ENCODE measurements around the gene MYH14. TPM values are rescaled to one million over a fixed set of nuclear protein-coding genes. Genes with fewer than 3 reads are reported as not detected.
A peak's percentile ranks its signal among the peaks of the same experiment; 100 is the strongest.

The MYH14 gene
- total RNA-seq, 1 donor from 2014 or later: 1.6 TPM

- H3K4me3 Mint-ChIP-seq: no peak overlapping the region
- Histone ChIP-seq H3K36me3 (no peaks in the 10 kb centered on the region), H2AFZ (replicated peaks) (no peak overlapping the region), H3K9me3 (ENCODE audit: low read depth) (no peaks in the 10 kb centered on the region), H3K27ac (no peak overlapping the region), H3F3A (ENCODE audit: low read depth) (no peaks in the 10 kb centered on the region), H4K20me1 (ENCODE audit: low read depth) (no peaks in the 10 kb centered on the region), H3K79me2 (ENCODE audit: low read depth) (no peaks in the 10 kb centered on the region), H3K4me2 (no peak overlapping the region), H3K4me1 (no peaks in the 10 kb centered on the region), H3K4me3 (no peak overlapping the region), H3K27me3 (no peaks in the 10 kb centered on the region), H3K9ac (no peak overlapping the region)
- H3K9me3 Mint-ChIP-seq: peaks cover 2% of the 10 kb centered on the region
- H3K4me1 Mint-ChIP-seq: peaks cover 3% of the 10 kb centered on the region
- TF ChIP-seq CTCF (IDR thresholded peaks at IDR 0.05) (no peak), EZH2 (IDR thresholded peaks at IDR 0.05) (no peak), EZH2phosphoT487 (IDR thresholded peaks at IDR 0.05) (no peak)
- H3K27me3 Mint-ChIP-seq (ENCODE audit: insufficient read depth, low read depth): peaks cover 8% of the 10 kb centered on the region
- H3K36me3 Mint-ChIP-seq: no peaks in the 10 kb centered on the region
- H3K27ac Mint-ChIP-seq: no peak overlapping the region
- no peak for DNase-seq (ENCODE audit: low spot score)
Measured at GRCh38 chr19:50158577-50158976, 44.8 kb upstream of the MYH14 start.

- H3K27me3 Mint-ChIP-seq (ENCODE audit: insufficient read depth, low read depth): peaks cover 8% of the 10 kb centered on the region
- H3K9me3 Mint-ChIP-seq: peaks cover 2% of the 10 kb centered on the region
- H3K9me3 ChIP-seq (ENCODE audit: low read depth): no peaks in the 10 kb centered on the region
- H3K4me3 ChIP-seq: no peak overlapping the region
- no peaks in the 10 kb centered on the region for H3K79me2 ChIP-seq (ENCODE audit: low read depth)
- H3K27me3 ChIP-seq: no peaks in the 10 kb centered on the region
- no peak overlapping the region for H3K4me2 ChIP-seq
- no peak overlapping the region for H3K27ac ChIP-seq
- no peak overlapping the region for H3K9ac ChIP-seq
- H3K4me1 ChIP-seq: no peaks in the 10 kb centered on the region
- H3F3A ChIP-seq (ENCODE audit: low read depth): no peaks in the 10 kb centered on the region
- H3K36me3 ChIP-seq: no peaks in the 10 kb centered on the region
- DNase-seq (ENCODE audit: low spot score): no peak
- TF ChIP-seq EZH2 (IDR thresholded peaks at IDR 0.05) (no peak), CTCF (IDR thresholded peaks at IDR 0.05) (no peak), EZH2phosphoT487 (IDR thresholded peaks at IDR 0.05) (no peak)
- peak overlapping the region; percentile 28 for H3K4me3 Mint-ChIP-seq
- H3K27ac Mint-ChIP-seq: no peak overlapping the region
- H2AFZ ChIP-seq (replicated peaks): no peak overlapping the region
- peaks cover 3% of the 10 kb centered on the region for H3K4me1 Mint-ChIP-seq
- H3K36me3 Mint-ChIP-seq: no peaks in the 10 kb centered on the region
- H4K20me1 ChIP-seq (ENCODE audit: low read depth): no peaks in the 10 kb centered on the region
Measured at GRCh38 chr19:50159078-50159477, 44.3 kb upstream of the MYH14 start.

DNA sequence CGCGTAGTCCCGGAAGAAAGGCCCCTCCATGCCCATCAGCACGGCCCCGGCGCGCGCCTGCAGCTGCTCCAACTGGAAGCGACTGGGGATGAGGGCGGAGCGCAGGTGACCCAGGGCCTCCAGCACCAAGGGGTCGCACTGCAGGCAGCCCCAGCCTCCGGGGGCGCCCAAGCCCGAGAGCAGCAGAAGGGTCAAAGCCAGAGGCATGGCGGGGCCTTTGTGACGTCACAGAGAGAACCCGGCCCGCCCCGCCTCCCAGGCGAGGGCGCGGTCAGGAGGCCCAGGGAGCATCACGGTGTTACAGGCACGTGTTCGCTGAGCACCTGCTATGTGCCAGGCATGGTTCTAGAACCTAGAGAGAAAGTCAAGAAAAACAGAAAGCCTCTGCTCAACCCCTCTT lies 40.4 kb upstream of the MYH14 start, which contains the start of gene IZUMO2:
IZUMO2 (minus strand) TSS at position 294 of the 400 bp plus-strand sequence; CDS start at position 207, 87 bp downstream.
- no peak for DNase-seq (ENCODE audit: low spot score)
- no peak within 1 kb of the TSS for H3K27ac Mint-ChIP-seq
- TF ChIP-seq CTCF (IDR thresholded peaks at IDR 0.05) (no peak), EZH2phosphoT487 (IDR thresholded peaks at IDR 0.05) (no peak), EZH2 (IDR thresholded peaks at IDR 0.05) (no peak)

More for the DNA sequence above, 40.4 kb upstream of the MYH14 start, which contains the start of gene IZUMO2:
- Histone ChIP-seq H2AFZ (replicated peaks) (no peak within 1 kb of the TSS), H3K36me3 (no peaks in the 10 kb centered on the region), H3K79me2 (ENCODE audit: low read depth) (no peaks in the 10 kb centered on the region), H3K27ac (no peak within 1 kb of the TSS), H3K4me2 (no peak within 1 kb of the TSS), H3K9ac (no peak within 1 kb of the TSS), H4K20me1 (ENCODE audit: low read depth) (no peaks in the 10 kb centered on the region), H3K4me3 (no peak within 1 kb of the TSS), H3K4me1 (no peaks in the 10 kb centered on the region), H3K9me3 (ENCODE audit: low read depth) (no peaks in the 10 kb centered on the region), H3K27me3 (no peaks in the 10 kb centered on the region), H3F3A (ENCODE audit: low read depth) (no peaks in the 10 kb centered on the region)
- Mint-ChIP-seq H3K27me3 (ENCODE audit: insufficient read depth, low read depth) (peaks cover 8% of the 10 kb centered on the region), H3K9me3 (peaks cover 2% of the 10 kb centered on the region), H3K4me1 (peaks cover 16% of the 10 kb centered on the region), H3K4me3 (no peak within 1 kb of the TSS), H3K36me3 (no peaks in the 10 kb centered on the region)

Data from neural progenitor cell (in vitro differentiated cells).